D341Med (cell line): Measurements from ENCODE around the gene CLIC6.
"Not testable (repeated sequence)": the region's sequence is repeated elsewhere in the genome, so short reads cannot be mapped to it uniquely, and the experiment has no call there.

Experiments
- DNase-seq: peaks from one replicate; pipeline ENCODE4 v3.0.0; 2012; ENCODE audit warnings: low spot score

CLIC6 gene

GRCh38 chr21:34653522-34653921, 15.3 kb upstream of the CLIC6 start:
- DNase-seq: no peak

- DNase-seq: no peak
Observed at GRCh38 chr21:34661848-34662247, 6.9 kb upstream of the CLIC6 start.

- DNase-seq: no peak
Observed at GRCh38 chr21:34667761-34668160, 1.0 kb upstream of the CLIC6 start.

- DNase-seq: no peak
Observed at GRCh38 chr21:34669149-34669879, 520 bp downstream of the CLIC6 start.

GRCh38 chr21:34669880-34670219, 1.1 kb downstream of the CLIC6 start:
- DNase-seq: not testable (repeated sequence)

GRCh38 chr21:34670220-34670961, 1.6 kb downstream of the CLIC6 start:
- no peak for DNase-seq

- DNase-seq: no peak
Observed at GRCh38 chr21:34670962-34671348, 2.2 kb downstream of the CLIC6 start.

GRCh38 chr21:34671462-34671861, 2.7 kb downstream of the CLIC6 start:
- no peak for DNase-seq

GRCh38 chr21:34671891-34672290, 3.1 kb downstream of the CLIC6 start:
- no peak for DNase-seq

- DNase-seq: no peak
Observed at GRCh38 chr21:34673006-34673405, 4.2 kb downstream of the CLIC6 start.

- no peak for DNase-seq
Observed at GRCh38 chr21:34674468-34674867, 5.7 kb downstream of the CLIC6 start.

GRCh38 chr21:34675871-34676270, 7.1 kb downstream of the CLIC6 start:
- DNase-seq: no peak

- DNase-seq: no peak
Observed at GRCh38 chr21:34679051-34679450, 10.3 kb downstream of the CLIC6 start.

GRCh38 chr21:34684174-34684876, 15.5 kb downstream of the CLIC6 start:
- DNase-seq: no peak

- no peak for DNase-seq
Observed at GRCh38 chr21:34687065-34687464, 18.3 kb downstream of the CLIC6 start.

- no peak for DNase-seq
Observed at GRCh38 chr21:34687745-34688144, 19.0 kb downstream of the CLIC6 start.

- no peak for DNase-seq
Observed at GRCh38 chr21:34688145-34688544, 19.4 kb downstream of the CLIC6 start.

GRCh38 chr21:34688715-34689114, 19.9 kb downstream of the CLIC6 start:
- DNase-seq: no peak

- DNase-seq: no peak
Observed at GRCh38 chr21:34690041-34690792, 21.4 kb downstream of the CLIC6 start.

GRCh38 chr21:34690793-34691175, 22.0 kb downstream of the CLIC6 start:
- no peak for DNase-seq

GRCh38 chr21:34691390-34692032, 22.7 kb downstream of the CLIC6 start:
- DNase-seq: no peak

- DNase-seq: no peak
Observed at GRCh38 chr21:34692458-34693020, 23.7 kb downstream of the CLIC6 start.
